Measurements from ENCODE around the gene CAMTA1.

CAMTA1 gene

DNA sequence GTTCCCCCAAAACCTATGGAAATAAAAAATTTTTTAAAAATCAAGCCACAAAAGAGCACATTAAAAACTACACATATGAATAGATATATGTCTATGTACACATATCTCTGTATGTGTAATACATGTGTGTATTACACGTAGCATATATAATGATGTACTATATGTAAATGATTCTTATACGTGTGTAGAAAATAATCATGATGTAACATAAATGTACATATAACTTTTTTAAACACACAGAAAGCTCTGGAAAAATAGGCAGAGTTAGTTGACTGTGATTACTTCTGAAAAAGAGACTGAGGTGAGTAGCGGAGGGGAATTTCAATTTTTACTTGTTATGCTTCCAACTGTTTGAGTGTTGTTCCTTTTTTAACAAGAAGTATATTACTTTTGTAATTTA, 405.0 kb downstream of the CAMTA1 start:
- DNase-seq (ENCODE audit: low spot score), result no peak
- ChIA-PET POLR2A (ENCODE audit: low non-redundant PET) (no interaction called here), CTCF (interaction anchor here (0.7 kb wide), 1 partner anchor 104 kb away, joined by 3 read pairs; no protein-coding TSS in a partner anchor)
- TF ChIP-seq, protein P1, sequence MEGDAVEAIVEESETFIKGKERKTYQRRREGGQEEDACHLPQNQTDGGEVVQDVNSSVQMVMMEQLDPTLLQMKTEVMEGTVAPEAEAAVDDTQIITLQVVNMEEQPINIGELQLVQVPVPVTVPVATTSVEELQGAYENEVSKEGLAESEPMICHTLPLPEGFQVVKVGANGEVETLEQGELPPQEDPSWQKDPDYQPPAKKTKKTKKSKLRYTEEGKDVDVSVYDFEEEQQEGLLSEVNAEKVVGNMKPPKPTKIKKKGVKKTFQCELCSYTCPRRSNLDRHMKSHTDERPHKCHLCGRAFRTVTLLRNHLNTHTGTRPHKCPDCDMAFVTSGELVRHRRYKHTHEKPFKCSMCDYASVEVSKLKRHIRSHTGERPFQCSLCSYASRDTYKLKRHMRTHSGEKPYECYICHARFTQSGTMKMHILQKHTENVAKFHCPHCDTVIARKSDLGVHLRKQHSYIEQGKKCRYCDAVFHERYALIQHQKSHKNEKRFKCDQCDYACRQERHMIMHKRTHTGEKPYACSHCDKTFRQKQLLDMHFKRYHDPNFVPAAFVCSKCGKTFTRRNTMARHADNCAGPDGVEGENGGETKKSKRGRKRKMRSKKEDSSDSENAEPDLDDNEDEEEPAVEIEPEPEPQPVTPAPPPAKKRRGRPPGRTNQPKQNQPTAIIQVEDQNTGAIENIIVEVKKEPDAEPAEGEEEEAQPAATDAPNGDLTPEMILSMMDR (conservative IDR thresholded peaks at IDR 0.05; ENCODE audit: low read depth), result no peak
- no peak overlapping the region for H3K27ac ChIP-seq

DNA sequence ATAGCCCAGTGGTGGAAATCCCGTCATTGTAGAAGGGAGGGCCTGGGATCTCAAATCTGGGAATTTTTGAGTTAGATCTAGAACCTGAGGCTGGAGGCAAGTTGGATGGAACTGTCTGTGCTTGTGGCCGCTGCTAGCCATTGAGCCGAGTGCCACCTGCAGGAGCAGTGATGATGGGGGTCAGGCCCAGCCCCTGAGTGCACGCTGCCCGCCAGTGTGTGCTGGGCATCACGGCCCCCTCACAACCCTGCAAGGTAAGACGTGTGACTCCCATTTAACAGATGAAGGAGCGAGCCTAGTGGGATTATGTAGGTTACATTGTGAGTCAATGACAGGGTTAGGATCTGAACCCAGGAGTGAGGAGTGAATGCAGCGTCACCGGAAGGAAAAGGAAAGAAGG, 407.2 kb downstream of the CAMTA1 start:
- POLR2A ChIA-PET (ENCODE audit: low non-redundant PET), result no interaction called here
- no peak overlapping the region for H3K27ac ChIP-seq
- TF ChIP-seq, protein P1 (conservative IDR thresholded peaks at IDR 0.05; ENCODE audit: low read depth), result no peak
- CTCF ChIA-PET, result interaction anchor here (1.3 kb wide), 1 partner anchor 150 kb away, joined by 3 read pairs; no protein-coding TSS in a partner anchor
- DNase-seq (ENCODE audit: low spot score), result no peak

DNA sequence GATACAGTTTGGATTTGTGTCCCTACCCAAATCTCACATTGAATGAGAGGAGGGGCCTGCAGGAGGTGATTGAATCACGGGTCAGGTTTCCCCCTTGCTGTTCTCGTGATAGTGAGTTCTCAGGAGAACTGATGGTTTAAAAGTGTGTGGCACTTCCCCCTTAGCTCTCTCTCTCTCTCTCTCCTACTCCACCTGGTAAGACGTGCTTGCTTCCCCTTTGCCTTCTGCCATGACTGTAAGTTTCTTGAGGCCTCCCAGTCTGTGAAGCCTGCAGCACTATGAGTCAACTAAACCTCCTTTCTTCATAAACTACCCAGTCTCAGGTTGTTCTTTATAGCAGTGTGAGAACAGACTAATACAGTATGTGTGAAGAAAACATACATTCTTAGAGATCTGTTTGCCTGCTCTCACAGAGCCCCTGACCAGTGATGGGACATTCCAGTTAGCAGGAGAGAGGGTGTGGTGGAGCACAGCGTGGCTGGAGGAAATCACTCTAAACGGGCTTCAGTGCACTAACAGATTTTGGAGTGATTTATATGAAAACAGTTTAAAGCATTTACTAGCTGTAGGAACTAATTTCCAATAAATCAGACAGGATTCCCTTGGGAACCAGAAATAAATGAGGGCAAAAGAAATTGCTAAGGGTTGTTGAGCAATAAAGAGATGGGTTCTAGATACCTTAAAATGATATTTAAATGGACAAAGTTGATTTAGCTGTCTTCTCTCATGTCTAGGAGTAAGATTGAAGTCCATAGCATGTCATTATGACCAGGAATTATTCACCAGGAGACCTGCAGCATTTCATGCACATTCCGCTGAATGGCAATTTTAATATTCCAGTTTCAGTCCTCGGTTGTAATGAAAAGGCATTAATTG, 411.0 kb downstream of the CAMTA1 start:
- DNase-seq (ENCODE audit: low spot score), result no peak
- CTCF ChIA-PET, result no interaction called here
- H3K27ac ChIP-seq, result no peak overlapping the region
- POLR2A ChIA-PET (ENCODE audit: low non-redundant PET), result no interaction called here
- TF ChIP-seq, protein P1 (conservative IDR thresholded peaks at IDR 0.05; ENCODE audit: low read depth), result no peak

DNA sequence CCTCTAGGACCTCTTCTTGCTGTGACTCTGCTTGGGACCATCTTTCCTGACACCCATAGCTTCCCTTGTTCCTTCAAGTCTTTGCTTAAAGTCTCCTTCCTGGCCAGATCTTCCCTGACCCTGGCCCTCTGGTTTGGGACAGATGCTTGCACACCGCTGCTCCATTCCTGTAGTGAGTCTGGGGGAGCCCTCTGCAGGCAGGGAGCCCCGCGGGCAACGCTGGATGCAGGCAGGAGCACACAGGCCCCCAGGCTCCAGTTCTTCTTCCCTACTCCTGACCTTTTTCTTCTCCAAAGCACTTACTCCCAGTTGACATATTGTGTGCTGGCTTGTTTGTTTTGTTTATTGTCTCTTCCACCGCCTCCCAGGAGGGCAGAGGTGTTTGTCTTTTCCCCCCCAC, 413.4 kb downstream of the CAMTA1 start:
- H3K27ac ChIP-seq, result no peak overlapping the region
- CTCF ChIA-PET, result no interaction called here
- POLR2A ChIA-PET (ENCODE audit: low non-redundant PET), result no interaction called here
- TF ChIP-seq, protein P1 (conservative IDR thresholded peaks at IDR 0.05; ENCODE audit: low read depth), result no peak
- DNase-seq (ENCODE audit: low spot score), result no peak

DNA sequence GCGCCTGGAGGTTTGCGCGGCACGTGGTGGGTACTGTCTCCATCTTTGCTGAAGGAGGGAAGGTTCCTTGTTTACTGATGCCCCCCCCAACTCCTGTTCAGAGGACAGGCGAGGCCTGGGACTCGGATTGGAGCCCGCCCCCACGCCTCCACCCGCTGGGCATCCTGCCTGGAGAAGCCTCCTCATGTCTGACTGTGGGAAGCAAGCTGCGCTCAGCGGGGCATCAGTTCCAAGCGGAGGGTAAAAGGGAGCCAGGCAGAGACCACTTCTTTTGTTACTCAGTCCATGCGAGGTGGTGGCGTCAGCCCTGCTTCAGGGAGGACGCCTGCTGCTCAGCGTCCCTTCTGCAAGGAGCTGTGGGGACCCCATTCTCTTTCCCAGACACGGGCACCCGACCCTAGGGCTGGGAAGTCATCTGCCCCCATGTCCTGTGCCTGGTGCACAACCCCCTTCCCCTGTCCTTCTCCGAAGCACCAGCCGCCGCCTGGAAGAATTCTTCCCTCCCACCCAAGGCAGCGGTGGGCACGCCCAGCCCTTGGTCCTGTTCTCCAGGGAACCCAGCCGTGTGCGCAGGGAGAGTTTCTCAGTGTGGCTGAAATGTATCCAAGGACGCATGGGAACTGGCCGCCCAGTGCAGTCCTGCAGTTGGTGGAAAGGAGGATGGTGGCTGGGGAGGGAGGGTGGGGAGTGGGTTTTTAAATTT, 414.0 kb downstream of the CAMTA1 start:
- DNase-seq (ENCODE audit: low spot score), result no peak
- CTCF ChIA-PET, result interaction anchor here (0.7 kb wide), 1 partner anchor 339 kb away, joined by 3 read pairs; no protein-coding TSS in a partner anchor
- H3K27ac ChIP-seq, result no peak overlapping the region
- TF ChIP-seq, protein P1 (conservative IDR thresholded peaks at IDR 0.05; ENCODE audit: low read depth), result no peak
- POLR2A ChIA-PET (ENCODE audit: low non-redundant PET), result no interaction called here

DNA sequence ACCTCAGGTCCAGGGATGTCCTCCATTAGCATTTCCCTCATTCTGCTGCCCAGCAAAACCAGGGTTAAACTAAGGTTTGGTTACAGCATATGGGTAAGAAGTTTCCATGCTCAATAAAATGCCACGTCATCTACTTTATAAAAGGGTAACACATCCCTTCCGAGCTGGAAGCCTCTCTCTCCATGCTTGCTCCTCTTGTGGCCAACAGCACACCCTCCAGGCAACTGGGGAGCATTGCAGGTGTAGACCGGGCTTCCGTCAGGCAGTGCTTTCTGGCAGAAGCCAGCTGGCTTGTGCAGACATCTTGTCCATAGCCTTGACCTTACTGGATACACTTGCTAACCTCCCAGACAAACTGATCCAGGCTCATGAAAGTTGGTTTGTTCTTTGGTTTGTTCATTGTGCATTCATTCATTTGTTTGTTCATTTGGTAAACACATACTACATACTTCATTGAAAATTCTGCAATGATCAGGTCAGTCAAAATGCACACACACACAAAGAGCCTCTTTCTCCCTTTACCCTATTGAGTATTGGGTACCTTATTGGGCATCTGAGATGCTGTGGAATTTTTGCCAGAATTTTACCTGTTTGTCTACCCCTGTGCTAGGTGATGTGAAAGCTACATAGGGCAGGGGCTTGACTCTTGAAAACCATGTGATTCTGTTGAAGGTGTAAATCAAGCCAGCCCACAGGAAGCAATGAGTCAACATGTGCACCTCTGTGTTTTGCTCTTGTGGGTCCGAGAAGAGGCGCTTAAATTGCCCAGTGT, 422.8 kb downstream of the CAMTA1 start:
- DNase-seq (ENCODE audit: low spot score), result peak; percentile 58
- CTCF ChIA-PET, result interaction anchor here (0.5 to 1.3 kb wide), 9 partner anchors 131 to 539 kb away, joined by 3 to 19 read pairs (median 3); no protein-coding TSS in a partner anchor
- POLR2A ChIA-PET (ENCODE audit: low non-redundant PET), result no interaction called here

More for the DNA sequence above, 422.8 kb downstream of the CAMTA1 start:
- TF ChIP-seq, protein P1 (conservative IDR thresholded peaks at IDR 0.05; ENCODE audit: low read depth), result peak; percentile 29
- H3K27ac ChIP-seq, result no peak overlapping the region
